Body of pancreas (tissue), 4 donors: Measurements from ENCODE around the gene ZNF653.

ENCODE experiments used
- CTCF ChIP-seq, 7 experiments: fragments of 450-650 bp in 4 of 7; fragments of 200-600 bp in 3 of 7; sonication (generic) in 3 of 7; IDR thresholded peaks; one replicate each; pipeline ENCODE4 v1.5.1; 2016 to 2019; ENCODE audit warnings: antibody characterized with exemption in 7 of 7
- POLR2A ChIP-seq, 3 donors: fragments of 450-650 bp; IDR thresholded peaks; one replicate each; pipeline ENCODE4 v1.6.1; 2016; ENCODE audit warnings: antibody characterized with exemption in 3 of 3, mild to moderate bottlenecking in 2 of 3

DNA sequence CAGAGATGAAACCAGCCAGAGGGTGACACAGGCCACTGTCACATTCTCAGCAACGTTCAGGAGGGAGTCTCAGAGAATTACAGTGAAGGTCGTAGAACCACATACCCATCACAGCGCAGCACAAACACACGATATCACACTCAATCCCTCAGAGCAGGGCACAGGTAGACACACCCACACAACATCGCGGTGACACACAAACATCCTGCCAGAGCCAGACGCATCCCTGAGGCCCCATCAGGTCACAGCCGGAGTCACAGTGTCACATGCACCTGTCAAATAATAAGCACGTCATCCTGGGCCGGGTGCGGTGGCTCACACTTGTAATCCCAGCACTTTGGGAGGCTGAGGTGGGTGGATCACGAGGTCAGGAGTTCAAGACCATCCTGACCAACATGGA lies 42.2 kb downstream of the ZNF653 start:
- TF ChIP-seq CTCF (IDR thresholded peaks at IDR 0.05) (no peak), POLR2A (IDR thresholded peaks at IDR 0.05) (no peak)
